GM12872 (cell line): Measurements from ENCODE around the gene SAGE1.

Experiments
- TF ChIP-seq, protein P1 (sequence below): IDR thresholded peaks from 3 replicates; pipeline ENCODE4 v1.5.1; 2011; ENCODE audit warnings: low read depth, mild to moderate bottlenecking, low read length, moderate library complexity; ENCODE audit not compliant: insufficient read depth

Gene SAGE1

DNA sequence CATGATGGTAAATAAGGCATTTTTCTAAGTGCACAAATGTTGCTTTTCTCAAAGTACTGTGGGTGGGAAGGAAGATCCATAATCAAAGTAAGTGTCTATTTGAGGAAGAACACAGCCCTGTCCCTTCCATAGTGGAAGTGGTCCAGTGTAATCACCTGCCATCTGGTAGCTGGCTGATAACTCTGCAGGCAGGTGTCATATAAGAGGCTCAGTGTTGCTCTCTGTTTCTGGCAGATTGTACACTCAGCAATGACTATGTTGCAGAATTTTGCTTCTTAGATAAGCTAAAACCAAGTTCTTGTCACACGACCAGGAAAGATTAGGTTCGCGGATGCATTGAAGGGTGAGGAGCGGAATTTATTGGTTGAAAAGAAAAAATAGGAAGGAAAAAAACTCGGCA is 20.9 kb downstream of the SAGE1 start:
- TF ChIP-seq, protein P1, sequence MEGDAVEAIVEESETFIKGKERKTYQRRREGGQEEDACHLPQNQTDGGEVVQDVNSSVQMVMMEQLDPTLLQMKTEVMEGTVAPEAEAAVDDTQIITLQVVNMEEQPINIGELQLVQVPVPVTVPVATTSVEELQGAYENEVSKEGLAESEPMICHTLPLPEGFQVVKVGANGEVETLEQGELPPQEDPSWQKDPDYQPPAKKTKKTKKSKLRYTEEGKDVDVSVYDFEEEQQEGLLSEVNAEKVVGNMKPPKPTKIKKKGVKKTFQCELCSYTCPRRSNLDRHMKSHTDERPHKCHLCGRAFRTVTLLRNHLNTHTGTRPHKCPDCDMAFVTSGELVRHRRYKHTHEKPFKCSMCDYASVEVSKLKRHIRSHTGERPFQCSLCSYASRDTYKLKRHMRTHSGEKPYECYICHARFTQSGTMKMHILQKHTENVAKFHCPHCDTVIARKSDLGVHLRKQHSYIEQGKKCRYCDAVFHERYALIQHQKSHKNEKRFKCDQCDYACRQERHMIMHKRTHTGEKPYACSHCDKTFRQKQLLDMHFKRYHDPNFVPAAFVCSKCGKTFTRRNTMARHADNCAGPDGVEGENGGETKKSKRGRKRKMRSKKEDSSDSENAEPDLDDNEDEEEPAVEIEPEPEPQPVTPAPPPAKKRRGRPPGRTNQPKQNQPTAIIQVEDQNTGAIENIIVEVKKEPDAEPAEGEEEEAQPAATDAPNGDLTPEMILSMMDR: no peak

DNA sequence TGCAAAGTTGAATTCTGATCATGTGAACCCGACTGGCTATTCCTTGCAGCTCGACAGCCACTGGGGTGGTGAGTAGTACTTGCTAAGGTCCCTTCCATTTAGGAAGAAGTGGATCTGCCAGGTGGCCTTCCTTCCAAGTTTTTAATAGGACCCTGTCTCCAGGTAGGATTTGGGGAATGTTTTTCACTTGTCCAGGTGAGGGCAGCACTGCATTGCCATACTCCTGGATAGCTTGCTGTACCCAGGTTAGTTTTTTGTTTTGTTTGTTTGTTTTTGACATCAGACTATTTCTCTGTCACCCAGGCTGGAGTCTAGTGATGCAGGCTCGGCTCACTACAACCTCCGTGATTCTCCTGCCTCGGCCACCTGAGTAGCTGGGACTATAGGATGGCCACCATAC is 29.8 kb downstream of the SAGE1 start:
- TF ChIP-seq, protein P1: peak; percentile 27; the same call in 1 of the 3 replicates

- TF ChIP-seq, protein P1: no peak
Measured at GRCh38 chrX:135927897-135928296, 34.4 kb downstream of the SAGE1 start.

GRCh38 chrX:135931644-135932487 is 38.4 kb downstream of the SAGE1 start:
- TF ChIP-seq, protein P1: peak; percentile 73

- TF ChIP-seq, protein P1: no peak
Measured at GRCh38 chrX:135944486-135944885, 51.0 kb downstream of the SAGE1 start.

GRCh38 chrX:135951291-135951690 is 57.8 kb downstream of the SAGE1 start:
- TF ChIP-seq, protein P1: no peak
